ENCODE measurements around the gene PROM1.

Gene PROM1

DNA sequence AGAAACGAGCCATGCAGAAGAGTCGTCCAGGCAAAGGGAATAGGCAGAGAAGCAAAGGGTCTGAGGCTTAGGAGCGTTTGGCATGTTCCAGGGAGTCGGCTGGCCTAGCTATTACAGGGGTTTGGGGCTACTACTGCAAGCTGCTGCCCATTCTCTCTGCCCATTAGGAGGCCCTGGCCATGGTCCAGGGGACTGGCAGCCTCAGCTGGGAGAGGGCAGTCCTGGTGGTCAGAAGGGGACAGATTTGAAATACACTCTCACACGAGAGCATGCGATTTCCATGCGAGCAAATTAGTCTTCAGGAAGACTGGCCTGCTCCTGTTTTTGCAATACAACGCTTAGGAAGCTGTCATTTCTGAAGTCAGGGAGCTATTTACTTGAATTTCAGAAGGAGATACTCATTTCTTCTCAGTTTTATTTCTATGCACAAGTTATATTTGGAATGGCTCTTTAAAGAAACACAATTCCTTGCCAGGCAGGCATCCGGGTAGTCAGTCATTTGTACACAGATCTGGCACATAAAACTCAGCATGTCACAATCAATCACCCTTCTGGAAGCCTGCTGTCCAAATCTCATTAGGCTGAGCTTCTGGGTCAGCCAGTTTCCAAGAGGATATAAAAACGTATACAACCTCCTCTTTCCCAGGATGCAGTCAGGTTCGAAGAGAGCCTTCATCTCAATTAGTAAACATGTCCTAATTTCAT is 27.0 kb downstream of the PROM1 start:
- DNase-seq: no peak

DNA sequence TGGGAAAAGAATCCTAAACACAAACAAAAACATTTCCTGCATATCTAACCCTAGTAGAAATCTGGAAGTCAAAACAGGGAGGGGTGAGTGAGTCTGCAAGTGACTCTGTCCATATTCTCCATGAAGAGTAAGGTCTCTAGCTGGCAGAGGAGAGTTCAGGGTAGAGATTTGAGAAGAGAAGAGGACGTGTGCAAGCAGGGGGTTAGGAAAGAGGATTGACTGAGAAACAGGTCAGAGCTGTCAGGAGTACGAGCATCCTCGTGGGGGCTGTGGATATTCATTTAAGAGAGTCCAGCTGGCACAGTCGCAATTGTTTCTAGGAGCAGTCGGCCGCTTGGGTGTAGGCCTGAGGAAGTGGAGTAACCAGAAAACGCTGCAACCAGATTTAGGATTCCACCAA is 27.9 kb downstream of the PROM1 start:
- DNase-seq: no peak

DNA sequence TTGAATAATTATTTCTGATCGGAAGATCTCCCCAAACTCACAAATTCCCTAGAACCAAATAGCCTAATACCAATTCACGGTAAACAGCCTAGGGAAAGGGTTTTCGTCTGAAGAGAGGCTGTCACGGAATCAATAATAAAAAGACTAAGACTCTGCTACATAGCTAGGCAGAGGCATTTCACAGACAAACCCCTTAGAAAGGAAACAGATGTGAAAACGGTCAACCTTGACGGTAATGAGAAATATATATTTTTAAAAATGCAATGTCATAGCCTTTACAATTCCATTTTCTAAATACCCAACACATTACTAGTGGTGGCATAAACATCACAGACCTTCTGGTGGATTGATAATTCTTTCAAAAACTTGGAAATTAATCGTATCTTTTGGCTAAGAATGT is 28.4 kb downstream of the PROM1 start:
- DNase-seq: no peak

DNA sequence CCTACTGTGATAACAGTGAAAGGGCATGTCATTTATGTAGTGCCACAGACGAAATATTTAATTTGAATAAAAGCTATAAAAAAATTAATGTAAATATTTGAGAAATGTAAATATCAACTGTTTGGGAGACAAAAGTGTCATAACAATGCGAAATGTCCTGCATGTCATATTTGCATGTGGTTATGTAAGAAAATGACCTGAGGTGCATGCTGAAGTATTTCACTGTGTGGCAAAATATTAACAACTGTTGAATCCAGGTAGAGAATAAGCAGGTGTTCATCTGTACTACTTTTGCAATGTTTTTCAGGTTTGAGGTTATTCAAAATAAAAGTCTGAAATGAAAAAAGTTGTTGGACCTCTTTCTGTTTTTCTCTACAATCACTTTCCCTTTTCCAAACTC is 30.9 kb downstream of the PROM1 start:
- DNase-seq: no peak

DNA sequence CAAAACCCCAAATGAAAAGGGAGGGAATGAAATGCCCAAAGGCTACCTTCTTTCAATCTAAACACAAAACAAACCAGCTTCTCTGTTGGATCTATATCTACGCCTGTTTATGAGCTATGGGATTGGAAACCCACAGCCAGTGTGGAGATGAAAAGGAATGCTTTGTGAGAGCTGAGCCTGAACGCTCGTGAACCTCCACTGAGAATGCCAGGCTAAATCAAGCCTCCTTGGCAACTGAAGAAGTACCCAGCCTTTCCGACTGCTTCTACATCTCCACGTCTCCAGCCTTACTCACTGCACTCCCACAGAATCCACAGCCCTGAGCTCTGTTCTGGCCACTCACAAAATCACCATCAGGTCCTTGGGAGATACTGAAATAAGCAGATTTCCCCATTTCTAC is 31.8 kb downstream of the PROM1 start:
- DNase-seq: no peak

DNA sequence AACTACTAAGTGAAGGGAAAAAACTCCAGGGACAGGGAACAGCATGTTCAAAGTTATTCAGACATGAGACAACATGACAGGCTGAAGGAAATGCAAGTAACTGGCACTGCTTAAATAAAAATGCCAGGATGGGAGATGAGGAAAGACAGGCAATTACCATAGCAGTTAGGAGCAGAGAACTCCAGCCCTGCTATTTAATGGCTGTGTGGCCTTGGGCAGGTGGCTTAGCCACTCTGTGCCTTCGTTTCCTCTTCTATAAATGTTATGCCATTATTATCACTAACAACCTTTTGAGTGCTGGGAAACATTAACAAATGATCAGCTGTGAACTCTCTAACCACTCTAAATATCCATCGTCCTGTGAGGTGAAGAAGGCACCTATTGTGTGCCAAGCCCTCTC is 32.7 kb downstream of the PROM1 start:
- DNase-seq: no peak

DNA sequence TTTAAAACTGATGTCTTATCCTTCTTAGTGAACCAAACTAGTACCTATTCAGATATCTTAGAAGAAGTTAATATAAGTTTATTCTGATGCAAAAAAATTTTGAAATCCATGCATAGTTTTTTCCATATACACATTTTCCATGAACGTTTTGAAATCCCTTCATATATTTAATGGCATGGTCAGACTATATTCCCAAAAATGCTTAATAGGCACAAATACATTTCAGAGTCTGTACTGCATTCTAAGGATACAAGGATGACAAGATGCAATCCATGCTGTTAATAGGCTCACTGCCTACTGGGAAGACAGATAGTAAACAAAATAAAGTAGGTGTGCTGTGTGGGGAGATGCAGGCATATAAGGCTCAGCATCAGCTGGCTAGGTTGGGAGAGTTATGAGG is 33.2 kb downstream of the PROM1 start:
- DNase-seq: no peak

DNA sequence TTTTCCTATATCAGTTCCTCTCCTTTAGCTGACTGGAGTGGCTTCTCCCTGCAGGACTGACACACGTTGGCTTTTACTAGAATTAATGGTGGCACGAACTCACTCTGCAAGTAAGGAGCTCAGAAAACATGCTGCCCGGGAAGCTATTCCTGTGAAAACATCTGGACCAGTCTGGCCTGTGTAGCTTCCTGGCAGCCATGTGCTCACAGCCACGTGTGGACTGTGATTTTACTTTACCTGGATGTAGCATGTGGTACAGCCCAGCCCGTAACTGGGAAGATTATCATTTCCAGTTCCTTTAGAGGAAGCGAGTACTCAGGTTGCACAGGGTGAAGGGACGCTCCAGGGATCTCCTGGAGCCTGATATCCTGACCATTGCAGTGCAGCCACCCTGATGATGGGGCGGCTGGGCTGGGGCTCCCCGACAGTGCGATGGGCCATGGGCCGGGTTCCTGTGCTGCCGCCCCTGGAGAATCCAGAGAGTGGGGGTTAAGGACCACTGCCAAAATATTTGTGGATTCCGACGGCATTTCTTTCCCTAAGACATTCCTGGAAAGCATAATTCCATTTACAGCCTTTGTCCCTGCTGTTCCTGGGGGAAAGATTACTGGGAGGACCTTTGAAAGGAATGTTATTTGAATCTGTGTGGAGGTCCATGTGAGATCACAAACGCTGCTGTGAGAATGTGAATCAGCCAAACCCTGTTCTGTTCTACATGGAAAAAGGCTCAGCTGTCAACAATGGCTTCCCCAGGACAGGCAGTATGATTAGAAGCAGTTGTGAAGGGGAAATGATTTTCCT is 35.0 kb downstream of the PROM1 start:
- DNase-seq: peak; percentile 52

DNA sequence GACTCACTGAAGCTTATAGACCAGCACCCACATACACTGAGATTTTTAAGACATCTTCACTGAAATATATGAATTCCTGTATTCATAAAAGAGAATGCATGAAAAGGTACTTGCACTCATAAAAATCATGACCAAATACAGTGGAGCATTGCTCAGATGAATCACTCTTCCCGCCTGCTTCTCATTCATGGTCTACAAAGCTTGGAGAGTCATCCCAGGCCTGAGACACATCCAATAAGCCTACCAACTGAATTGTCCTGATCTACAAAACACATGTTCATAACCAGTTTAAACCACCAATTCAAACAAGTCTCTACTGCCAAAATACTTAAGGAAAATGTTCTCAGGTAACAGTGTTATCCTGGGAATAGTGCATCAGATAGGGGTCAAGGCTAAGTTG is 38.1 kb downstream of the PROM1 start:
- DNase-seq: no peak

DNA sequence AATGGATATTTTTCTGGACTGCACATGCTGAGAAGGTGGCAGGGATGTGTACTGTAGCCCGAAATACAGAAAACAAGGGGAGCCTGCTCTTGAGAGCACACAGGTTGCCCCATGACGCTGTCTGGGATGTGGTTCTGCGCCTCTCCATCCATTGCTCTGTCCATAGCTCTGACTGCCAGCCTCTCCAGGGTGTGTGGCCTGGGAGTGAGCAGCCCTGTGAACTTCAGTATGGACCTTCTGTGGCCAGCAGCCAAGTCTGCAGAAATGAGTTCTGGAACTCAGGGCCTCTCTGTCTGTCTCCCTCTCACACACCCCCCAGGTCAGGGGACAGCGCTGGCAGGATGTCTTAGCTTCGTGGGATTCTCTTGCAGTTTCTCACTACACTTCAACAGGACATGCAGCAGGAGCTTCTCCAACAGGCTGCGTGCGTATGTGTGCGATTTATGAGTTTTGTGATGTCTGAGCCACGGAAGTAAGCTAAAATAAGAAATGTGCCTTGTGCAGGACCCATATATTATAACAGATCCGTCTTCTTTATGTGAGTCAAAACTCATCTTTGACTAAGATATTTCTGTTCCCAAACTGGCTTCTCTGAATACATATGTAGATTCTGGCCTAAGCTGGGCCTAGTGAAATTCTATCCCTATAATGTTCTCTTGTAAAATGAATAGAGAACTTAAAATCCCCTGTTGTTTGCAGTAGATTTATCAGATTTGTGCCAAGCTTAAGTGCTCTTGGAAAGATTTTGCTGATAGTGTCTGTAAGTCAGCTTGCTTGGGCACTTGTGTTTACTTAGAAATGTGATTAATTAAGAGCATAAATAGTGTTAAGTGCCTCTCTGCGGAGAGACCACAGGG is 40.0 kb downstream of the PROM1 start:
- DNase-seq: no peak

DNA sequence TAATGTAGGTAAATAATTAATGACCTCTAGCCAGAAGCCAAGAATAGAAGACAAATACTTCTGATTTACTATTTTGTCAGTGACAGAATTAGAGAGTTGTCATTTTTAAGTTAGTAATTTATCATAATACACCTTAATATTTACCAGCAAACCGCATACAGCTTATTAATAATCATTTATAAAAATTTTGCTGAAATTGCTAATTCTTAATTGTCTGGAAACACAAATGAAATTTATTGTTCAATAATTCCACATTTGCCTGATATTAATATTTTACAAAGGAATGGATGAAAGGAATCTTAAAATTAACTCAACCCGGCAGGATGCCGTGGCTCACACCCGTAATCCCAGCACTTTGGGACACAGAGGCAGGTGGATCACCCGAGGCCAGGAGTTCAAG is 44.7 kb downstream of the PROM1 start:
- no peak for DNase-seq

DNA sequence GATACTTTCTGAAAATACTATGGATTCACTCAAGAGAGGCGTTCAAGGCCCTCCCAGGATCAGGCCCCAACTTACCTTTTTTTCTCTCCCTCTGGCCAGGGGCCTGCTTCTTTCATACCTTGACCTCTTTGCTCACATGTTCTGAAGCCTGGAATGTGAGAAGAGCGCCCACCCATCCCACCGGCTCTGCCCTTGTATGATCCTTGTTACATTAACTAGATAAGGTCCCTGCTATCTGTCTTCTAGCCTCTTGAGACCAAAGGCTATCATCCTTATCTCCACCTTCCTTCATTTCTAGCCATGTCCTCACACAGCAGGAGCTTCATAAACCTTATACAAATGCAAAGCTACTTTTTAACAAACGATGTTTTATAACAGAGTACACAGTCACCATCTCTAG is 45.9 kb downstream of the PROM1 start:
- DNase-seq: no peak

DNA sequence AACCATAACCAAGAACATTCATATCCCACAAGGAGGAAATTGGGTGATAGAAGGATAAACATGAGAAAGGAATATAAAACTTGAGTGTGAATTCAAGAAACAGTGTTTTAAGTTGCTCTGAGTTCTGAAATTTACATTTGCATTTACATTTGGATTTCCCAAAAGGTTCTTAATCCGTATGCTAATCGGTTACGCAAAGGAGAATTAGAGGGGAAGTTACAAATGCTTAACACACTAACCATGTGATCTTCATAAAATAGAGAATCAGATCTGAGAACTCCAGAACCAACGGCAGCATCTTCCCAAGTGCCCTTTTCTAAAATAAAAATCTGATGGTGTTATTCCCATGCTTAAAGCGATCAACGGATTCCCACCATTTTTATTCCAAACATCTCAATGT is 48.0 kb downstream of the PROM1 start:
- DNase-seq: no peak

DNA sequence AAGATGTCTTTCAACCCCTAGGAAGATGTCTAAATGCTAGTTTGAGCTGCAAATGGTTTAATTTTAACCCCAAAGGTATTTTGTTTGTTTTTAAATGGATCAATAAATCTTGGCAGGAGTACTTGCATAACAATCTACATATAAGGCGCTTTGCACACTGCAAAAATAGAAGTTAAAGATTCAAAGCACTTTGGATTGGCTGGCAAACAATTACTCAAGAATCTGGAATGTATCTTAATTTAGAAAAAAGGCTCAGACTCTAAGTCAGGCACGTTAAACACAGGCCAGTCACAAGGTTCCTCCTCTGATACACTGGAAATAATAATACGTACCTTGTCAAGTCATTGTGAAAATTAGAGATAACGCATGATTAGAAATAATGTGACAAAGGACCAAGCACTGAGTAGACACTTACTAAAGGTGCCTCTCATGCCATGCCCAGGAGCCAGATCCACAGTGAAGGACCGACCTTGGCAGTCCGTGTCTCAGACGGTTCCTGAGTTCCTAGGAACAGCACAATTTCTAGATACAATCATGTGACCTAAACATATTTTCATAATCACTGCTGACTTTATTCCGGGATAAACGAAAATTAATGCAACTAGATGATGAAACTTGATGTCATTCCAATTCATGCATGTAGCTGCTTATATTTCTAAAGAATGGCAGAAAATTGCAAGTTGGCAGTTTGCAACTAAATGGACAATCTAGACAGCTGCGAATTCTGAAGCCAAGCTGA is 49.6 kb downstream of the PROM1 start:
- peak; percentile 86 for DNase-seq

DNA sequence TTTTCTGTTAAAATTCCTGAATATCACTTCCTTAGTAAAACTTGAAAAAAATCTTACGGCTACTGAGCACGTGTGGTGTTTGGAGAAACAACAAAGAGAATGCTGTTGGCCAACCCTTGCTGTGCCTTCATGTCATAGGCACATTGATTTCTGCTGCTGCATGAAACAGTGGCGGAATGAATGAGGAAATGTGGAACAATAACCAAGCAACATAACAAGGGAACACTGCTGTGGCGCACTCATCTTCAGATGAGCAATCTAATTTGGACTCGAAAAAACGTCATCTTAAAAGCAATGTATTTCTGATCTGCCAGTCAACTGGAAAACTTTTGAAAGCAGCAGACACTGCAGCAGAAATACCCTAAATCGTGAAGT is 51.4 kb downstream of the PROM1 start:
- no peak for DNase-seq

DNA sequence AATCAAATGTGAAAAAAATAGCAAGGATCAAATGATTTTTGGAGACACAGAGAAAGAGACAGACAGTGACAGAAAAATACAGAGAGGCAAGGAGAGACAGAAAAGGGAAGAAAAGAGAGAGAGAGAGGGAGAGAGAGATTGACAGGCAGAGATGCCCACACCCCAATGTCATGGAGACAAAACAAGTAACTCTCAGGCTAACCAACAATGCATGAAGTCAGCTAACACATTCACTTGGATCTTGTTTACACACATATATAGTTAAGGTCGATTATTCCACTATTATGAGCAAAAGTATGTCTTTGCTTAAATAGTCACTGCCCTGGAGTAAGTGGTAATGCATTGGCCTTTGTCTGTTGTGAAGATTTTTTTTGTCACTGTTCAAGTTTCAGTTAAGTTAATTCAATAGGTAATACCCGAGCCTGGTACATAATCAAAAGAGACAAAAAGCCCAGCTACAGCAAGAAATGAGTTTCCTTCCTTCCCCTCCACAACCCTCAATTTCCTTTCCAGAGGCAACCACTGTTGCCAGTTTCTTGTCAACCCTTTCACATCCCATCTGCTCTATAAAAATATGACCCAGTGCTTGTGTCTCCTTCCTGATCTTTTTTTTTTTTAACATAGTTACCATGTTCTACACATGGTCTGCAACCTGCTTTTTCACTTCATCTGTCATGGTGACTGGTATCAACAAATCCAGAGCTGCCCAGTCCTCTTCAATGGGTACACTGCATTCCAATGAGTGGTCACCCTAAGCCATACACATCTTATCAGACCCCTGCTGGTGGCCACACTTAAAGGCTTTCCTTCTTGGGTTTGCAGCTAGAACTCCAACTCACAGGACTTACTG is 52.1 kb downstream of the PROM1 start:
- no peak for DNase-seq

DNA sequence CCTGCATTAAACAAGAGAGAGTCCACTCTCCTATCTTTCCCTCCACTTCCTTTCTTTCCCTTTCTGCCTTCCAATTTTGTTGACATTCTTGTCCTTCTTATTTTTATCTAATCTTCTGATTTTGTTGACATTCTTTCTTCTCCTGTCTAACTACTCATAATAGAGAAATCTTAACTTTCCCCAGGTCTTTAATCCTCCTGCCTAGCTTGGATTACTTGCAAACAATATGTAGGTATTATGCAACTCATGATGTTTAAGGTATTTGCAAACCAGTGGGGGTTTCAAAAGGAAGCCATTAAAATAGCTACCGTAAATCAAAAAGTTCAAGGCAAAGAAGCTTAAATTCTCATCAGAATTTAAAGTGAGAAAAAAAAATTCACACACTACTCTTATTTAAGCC is 53.9 kb downstream of the PROM1 start:
- peak; percentile 30 for DNase-seq

DNA sequence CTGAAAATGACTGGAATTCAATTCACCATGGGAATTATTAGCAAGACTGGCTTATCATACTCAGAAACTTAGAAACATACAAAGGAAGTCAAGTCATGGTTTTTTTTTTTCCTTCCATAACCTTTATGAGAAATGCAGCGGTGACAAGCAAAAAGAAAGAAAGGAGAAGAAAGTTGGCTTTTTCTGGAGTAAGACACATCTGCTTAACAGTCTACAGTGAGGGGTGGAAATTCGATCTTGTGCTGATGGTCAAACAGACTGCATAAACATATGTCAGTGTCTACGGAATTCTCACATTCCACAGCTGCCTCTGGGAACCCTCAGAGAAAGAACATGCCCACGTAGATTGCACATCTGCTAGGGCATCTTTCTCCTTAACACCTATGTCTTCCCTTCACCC is 54.6 kb downstream of the PROM1 start:
- peak; percentile 75 for DNase-seq

DNA sequence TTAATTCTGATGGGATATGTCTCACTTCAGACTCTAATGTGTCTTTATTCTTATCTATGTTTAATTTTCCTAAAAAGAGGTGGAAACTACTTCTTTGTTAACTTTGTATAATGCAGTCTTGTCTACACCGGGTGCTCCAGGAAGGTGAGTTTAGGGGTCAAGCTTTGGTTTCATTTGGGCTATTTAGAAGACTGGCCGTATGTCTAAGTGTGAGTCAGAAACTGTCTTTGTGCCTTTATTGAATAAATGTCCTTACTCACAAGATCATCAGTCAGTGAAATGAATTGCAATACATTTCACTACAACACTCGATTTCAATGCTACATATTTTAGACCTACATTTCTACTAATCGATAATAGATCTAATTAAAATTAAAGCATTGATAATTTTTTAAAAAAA is 56.2 kb downstream of the PROM1 start:
- no peak for DNase-seq

DNA sequence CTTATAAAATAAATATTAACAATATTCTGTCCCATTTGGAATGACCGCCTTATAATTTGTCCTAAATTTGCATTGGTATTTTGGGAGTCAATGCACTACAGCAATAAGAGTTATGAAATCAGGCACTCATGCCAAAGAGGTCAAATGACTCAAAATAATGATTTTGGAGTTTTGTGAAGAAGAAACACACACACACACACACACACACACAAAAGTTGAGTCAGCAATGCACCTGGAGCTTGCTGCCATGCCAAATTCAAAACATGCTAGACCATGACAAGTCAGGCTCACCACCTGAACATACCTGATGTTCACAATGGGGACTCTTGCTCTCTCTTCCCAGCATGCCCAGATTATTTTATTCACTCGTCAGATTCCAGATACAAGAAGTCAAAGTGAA is 56.7 kb downstream of the PROM1 start:
- DNase-seq: no peak

DNA sequence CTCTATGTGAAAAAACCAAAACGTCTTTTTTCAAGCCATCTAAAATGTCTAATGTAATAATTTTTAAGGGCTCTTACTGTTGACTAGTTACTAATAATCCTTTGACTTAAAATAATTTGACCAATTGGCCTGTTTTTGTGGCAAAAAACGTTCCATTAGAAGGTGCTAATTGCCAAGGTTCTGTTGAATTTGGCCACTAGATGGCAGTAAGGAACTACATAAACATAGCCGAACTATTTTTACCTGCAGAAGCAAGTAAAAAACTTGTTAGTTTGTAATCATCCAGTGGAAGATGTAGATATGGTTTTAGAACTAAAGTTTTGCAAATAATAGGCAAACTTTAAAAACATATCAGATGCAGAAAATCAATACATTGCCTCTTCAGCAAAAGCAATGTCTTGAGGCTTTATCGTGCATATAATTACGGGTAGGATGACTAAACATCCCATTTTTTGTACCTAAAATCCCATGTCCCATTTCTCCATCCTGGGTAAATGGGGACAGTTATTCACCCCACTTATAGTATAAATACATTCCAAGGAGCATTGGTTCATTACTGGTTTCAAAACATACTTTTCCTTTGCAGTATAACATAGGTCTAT is 57.6 kb downstream of the PROM1 start:
- peak; percentile 56 for DNase-seq

DNA sequence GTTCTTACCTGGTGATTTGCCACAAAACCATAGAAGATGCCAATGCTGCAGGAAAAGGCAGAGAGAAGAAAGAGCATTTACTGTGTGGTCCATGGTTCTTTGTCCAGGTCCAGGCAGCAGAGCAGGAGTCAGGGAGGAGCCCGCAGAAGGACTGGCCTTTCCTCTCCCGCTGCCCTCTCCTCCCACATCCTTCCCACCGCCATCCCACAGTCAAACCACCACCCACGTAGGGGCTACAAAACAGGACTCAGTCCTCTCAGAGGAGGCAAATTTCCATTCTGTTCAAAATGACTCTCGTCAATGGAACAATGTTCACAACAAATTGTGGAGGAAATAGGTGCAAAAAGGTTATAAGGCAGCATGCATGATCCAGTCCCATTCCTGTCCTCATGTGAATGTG is 58.6 kb downstream of the PROM1 start:
- no peak for DNase-seq
